Heart right ventricle (tissue), 16 donors: ENCODE measurements around the gene C16orf74. TPM values are rescaled to one million over a fixed set of nuclear protein-coding genes. Genes with fewer than 3 reads are reported as not detected.

Source experiments
- ATAC-seq, 8 donors: fragments of 200-7000 bp; cut with Tn5 transposase; one replicate each; pipeline ENCODE4 v1.9.1; 2020; ENCODE audit warnings: mild to moderate bottlenecking in 8 of 8, moderate library complexity in 8 of 8, moderate number of reproducible peaks in 1 of 8
- DNase-seq, 2 donors: peaks; one replicate each; pipeline ENCODE4 v3.0.0-alpha.2; 2020
- H3K27ac ChIP-seq, 10 donors: fragments of 200-600 bp; sonication (generic) in 2 of 10; one replicate each; pipeline versions ENCODE4 v1.5.0 to v1.8.0; 2020 to 2022; ENCODE audit warnings: mild to moderate bottlenecking in 3 of 10
- H3K27me3 ChIP-seq, 7 donors: fragments of 200-600 bp; one replicate each; pipeline ENCODE4 v1.8.0; 2021 to 2022; ENCODE audit warnings: mild to moderate bottlenecking in 2 of 7
- H3K36me3 ChIP-seq, 9 donors: fragments of 200-600 bp; sonication (generic) in 1 of 9; one replicate each; pipeline versions ENCODE4 v1.5.0 to v1.8.0; 2020 to 2022; ENCODE audit warnings: mild to moderate bottlenecking in 2 of 9
- H3K4me1 ChIP-seq, 9 donors: fragments of 200-600 bp; sonication (generic) in 1 of 9; one replicate each; pipeline versions ENCODE4 v1.5.0 to v1.8.0; 2020 to 2022; ENCODE audit warnings: mild to moderate bottlenecking in 4 of 9
- H3K4me3 ChIP-seq, 10 donors: fragments of 200-600 bp; sonication (generic) in 2 of 10; one replicate each; pipeline versions ENCODE4 v1.5.0 to v1.8.0; 2020 to 2022; ENCODE audit warnings: mild to moderate bottlenecking in 7 of 10, moderate library complexity in 2 of 10
- H3K9me3 ChIP-seq, 11 donors: fragments of 200-600 bp in 10 of 11; sonication (generic) in 2 of 11; one replicate each; pipeline versions ENCODE4 v1.5.0 to v1.8.0; 2013 to 2022; ENCODE audit warnings: mild to moderate bottlenecking in 2 of 11, control low read depth in 1 of 11, moderate library complexity in 1 of 11
- WGBS, 2 donors: extraction: QIAGEN DNeasy Blood & Tissue Kit; methylation state at CpG; one replicate each; pipeline ENCODE4 v1.1.7; 2013; ENCODE audit warnings: inconsistent platforms in 1 of 2; 5-methylcytosine and 5-hydroxymethylcytosine counted together
- intact Hi-C, 10 donors: fragments of 100-400 bp; cut with DNase I; formaldehyde crosslinking; loops; one replicate each; pipeline versions ENCODE4 v1.11.1 to v1.14.2; 2022
- polyA plus RNA-seq, 2 donors: library from polyadenylated mRNA; stranded (reverse); fragments of 200-250 nt; gene quantifications; one replicate each; pipeline ENCODE4 v1.2.3, GENCODE V29; 2013
- total RNA-seq, 10 donors: library from RNA; stranded (reverse); fragmentation: NEBNext Ultra II Directional in 3 of 10; extraction: Animal tissue kit (Norgen Biotek cat#: 25700) in 3 of 10; gene quantifications; one replicate each; pipeline versions ENCODE4 v1.2.1 to v1.2.4, GENCODE V29; 2021 to 2023
- TF ChIP-seq, protein P1 (sequence below), 9 donors: fragments of 200-600 bp; sonication (generic) in 2 of 9; IDR thresholded peaks; one replicate each; pipeline versions ENCODE4 v1.5.0 to v1.8.0; 2021 to 2022; ENCODE audit warnings: antibody characterized with exemption in 9 of 9, mild to moderate bottlenecking in 5 of 9, moderate library complexity in 1 of 9
- donor health status: Arrhythmogenic right ventricular cardiomyopathy.
- donor health status: ischemic (EF 13 %, LVEDD 7.1; RV severe dilation, severe dysfunction).
- donor health status: healthy with polysubstance abuse.
- donor health status: DM: no; HTN: yes; CAD: no.
- donor health status: DM: no; HTN: no; CAD: no.
- donor health status: ischemic (EF 25% LVEDD 6.9; RV normal size, moderate dysfunction).
- donor health status: ischemic (EF 25% LVEDD 5.7; RV mildly dilated, moderate dysfunction).
- donor health status: healthy.
- donor health status: DM: yes; HTN: yes; CAD: no.
- donor health status: Ischemic cardiomyopathy.
- donor health status: ischemic (EF 35%, LVEDD 5.7; RV mildly dilated, moderate dysfunction).
- donor health status: nonischemic (EF 11% LVEDD 7.7; RV severe dilation, severe dysfunction).
- donor health status: DM: yes; HTN: yes; CAD: no.
- donor health status: PGD.
- donor health status: ischemic (EF 29% LVEDD 5.4; RV normal size, mild dysfunction).
- donor health status: nonischemic (EF 23%, LVEDD 6.1; RV moderate dilation, normal function).

Gene C16orf74
- total and polyA plus RNA-seq, 12 donors, result 0.56 to 6.5 (median 1.2) TPM

DNA sequence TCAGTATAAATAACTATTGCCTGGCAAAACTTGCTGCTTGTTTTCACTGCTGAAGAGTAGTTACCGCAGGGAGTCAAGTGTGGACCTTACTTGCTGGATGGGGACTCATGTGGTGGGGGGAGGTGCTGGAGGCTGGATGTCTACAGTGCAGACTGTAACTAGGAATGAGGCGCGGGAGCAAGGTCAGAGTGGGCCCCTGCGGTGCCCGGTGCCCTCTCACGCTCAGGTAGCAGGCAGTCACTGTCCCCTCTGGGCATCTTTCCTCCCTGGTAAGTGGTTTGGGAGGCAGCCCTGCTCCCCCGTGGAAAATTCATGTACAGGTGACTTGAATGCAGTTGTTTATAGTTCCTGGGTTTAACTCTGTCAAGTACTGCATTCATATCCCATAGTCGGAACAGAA, 43.8 kb upstream of the C16orf74 start:
- DNase-seq (no peak), ATAC-seq (no peak)
- Histone ChIP-seq H3K4me3 (no peak overlapping the region), H3K4me1 (peaks cover 3 to 27% (median 18%) of the 10 kb centered on the region in 9 donors), H3K9me3 (peaks cover 0 to 5% (median 0%) of the 10 kb centered on the region in 11 donors), H3K27me3 (no peaks in the 10 kb centered on the region), H3K27ac (no peak overlapping the region), H3K36me3 (peaks cover 0 to 59% (median 11%) of the 10 kb centered on the region in 9 donors)
- TF ChIP-seq, protein P1, sequence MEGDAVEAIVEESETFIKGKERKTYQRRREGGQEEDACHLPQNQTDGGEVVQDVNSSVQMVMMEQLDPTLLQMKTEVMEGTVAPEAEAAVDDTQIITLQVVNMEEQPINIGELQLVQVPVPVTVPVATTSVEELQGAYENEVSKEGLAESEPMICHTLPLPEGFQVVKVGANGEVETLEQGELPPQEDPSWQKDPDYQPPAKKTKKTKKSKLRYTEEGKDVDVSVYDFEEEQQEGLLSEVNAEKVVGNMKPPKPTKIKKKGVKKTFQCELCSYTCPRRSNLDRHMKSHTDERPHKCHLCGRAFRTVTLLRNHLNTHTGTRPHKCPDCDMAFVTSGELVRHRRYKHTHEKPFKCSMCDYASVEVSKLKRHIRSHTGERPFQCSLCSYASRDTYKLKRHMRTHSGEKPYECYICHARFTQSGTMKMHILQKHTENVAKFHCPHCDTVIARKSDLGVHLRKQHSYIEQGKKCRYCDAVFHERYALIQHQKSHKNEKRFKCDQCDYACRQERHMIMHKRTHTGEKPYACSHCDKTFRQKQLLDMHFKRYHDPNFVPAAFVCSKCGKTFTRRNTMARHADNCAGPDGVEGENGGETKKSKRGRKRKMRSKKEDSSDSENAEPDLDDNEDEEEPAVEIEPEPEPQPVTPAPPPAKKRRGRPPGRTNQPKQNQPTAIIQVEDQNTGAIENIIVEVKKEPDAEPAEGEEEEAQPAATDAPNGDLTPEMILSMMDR (IDR thresholded peaks at IDR 0.05), result no peak
- intact Hi-C loops, result no loop called here
- WGBS, 2 donors, result 86 to 89% methylated on average over 8 of the region's 8 CpGs

DNA sequence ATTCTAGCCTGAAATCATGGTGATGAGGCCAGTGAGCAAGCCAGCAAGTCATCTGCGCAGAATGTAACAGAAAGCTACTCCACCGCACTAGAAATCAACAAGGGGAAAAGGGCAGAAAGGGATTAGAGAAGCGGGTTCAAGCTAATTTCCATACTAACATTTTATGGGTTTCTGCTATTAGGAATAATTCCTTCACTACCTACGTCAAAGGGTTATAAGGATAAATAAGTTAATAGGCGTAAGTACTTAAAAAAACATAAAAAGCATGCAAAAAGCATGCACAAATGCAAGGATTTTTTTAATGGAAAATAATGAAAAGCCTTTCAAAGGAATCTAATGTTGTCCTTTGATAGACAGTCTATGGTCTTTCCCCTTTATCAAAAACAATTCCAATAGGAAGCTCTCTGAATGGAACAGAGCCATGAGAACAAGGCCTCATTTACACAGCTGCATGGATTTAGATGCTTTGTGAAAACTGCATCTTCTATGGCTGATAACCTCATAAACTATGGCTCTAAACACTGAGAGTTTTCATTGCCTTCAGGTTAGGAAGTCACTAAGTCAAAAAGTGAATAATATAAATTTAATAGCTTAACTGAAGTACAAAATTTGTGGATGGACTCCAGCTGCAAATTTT, 42.9 kb upstream of the C16orf74 start:
- ATAC-seq, result no peak
- no peak for DNase-seq
- H3K4me1 ChIP-seq, result peaks cover 3 to 30% (median 18%) of the 10 kb centered on the region in 9 donors
- WGBS, 2 donors, result 97 to 98% methylated on average over 5 of the region's 5 CpGs
- peaks cover 0 to 5% (median 0%) of the 10 kb centered on the region in 11 donors for H3K9me3 ChIP-seq
- intact Hi-C loops, result no loop called here
- no peak overlapping the region for H3K4me3 ChIP-seq
- H3K27me3 ChIP-seq, result no peaks in the 10 kb centered on the region
- no peak overlapping the region for H3K27ac ChIP-seq
- H3K36me3 ChIP-seq, result peaks cover 0 to 64% (median 11%) of the 10 kb centered on the region in 9 donors
- TF ChIP-seq, protein P1 (IDR thresholded peaks at IDR 0.05), result no peak

- H3K4me3 ChIP-seq, result no peak overlapping the region
- intact Hi-C loops, result no loop called here
- DNase-seq (no peak), ATAC-seq (no peak)
- peaks cover 0 to 12% (median 0%) of the 10 kb centered on the region in 9 donors for H3K4me1 ChIP-seq
- H3K27ac ChIP-seq, result no peak overlapping the region
- TF ChIP-seq, protein P1 (IDR thresholded peaks at IDR 0.05), result no peak
- 84 to 94% methylated on average over 6 of the region's 6 CpGs for WGBS, 2 donors
- peaks cover 0 to 5% (median 0%) of the 10 kb centered on the region in 11 donors for H3K9me3 ChIP-seq
- no peaks in the 10 kb centered on the region for H3K27me3 ChIP-seq
- H3K36me3 ChIP-seq, result peaks cover 0 to 75% (median 19%) of the 10 kb centered on the region in 9 donors
These were observed 38.9 kb upstream of the C16orf74 start for GRCh38 chr16:85789773-85790172.

GRCh38 chr16:85788819-85789218, 37.9 kb upstream of the C16orf74 start:
- Histone ChIP-seq H3K4me3 (no peak overlapping the region), H3K27ac (no peak overlapping the region), H3K9me3 (peaks cover 0 to 5% (median 0%) of the 10 kb centered on the region in 11 donors), H3K4me1 (peaks cover 0 to 12% (median 0%) of the 10 kb centered on the region in 9 donors), H3K27me3 (no peaks in the 10 kb centered on the region), H3K36me3 (peaks cover 0 to 73% (median 19%) of the 10 kb centered on the region in 9 donors)
- DNase-seq, result no peak
- intact Hi-C loops, result no loop called here
- WGBS, 2 donors, result 93 to 97% methylated on average over 11 of the region's 11 CpGs
- no peak for ATAC-seq
- TF ChIP-seq, protein P1 (IDR thresholded peaks at IDR 0.05), result no peak
